ENCODE measurements around the gene MARCHF2.
"Not testable (repeated sequence)": the region's sequence is repeated elsewhere in the genome, so short reads cannot be mapped to it uniquely, and the experiment has no call there.

MARCHF2 gene

GRCh38 chr19:8376373-8376974 lies 36.6 kb upstream of the MARCHF2 start:
- not testable (repeated sequence) for H3K27me3 ChIP-seq (ENCODE audit: control insufficient read depth in 1 of 2, insufficient read depth in 2 of 2, low read length in 2 of 2); H3K9me3 ChIP-seq (ENCODE audit: low read length); H3K27ac ChIP-seq (ENCODE audit: low read depth, low read length); H3K4me1 ChIP-seq (ENCODE audit: insufficient read depth, low read length); H3K36me3 ChIP-seq (ENCODE audit: insufficient read depth, low read length); H3K9ac ChIP-seq (ENCODE audit: low read length); H3K4me3 ChIP-seq (ENCODE audit: low read depth in 1 of 2, low read length in 2 of 2)

- Histone ChIP-seq H3K27me3 (ENCODE audit: control insufficient read depth in 1 of 2, insufficient read depth in 2 of 2, low read length in 2 of 2) (no peaks in the 10 kb centered on the region), H3K36me3 (ENCODE audit: insufficient read depth, low read length) (peaks cover 7% of the 10 kb centered on the region), H3K9ac (ENCODE audit: low read length) (no peak overlapping the region), H3K27ac (ENCODE audit: low read depth, low read length) (no peak overlapping the region), H3K4me1 (ENCODE audit: insufficient read depth, low read length) (no peaks in the 10 kb centered on the region), H3K4me3 (ENCODE audit: low read depth in 1 of 2, low read length in 2 of 2) (no peak overlapping the region), H3K9me3 (ENCODE audit: low read length) (no peaks in the 10 kb centered on the region)
These were observed 35.5 kb upstream of the MARCHF2 start for GRCh38 chr19:8377598-8377997.

- not testable (repeated sequence) for H3K4me1 ChIP-seq (ENCODE audit: insufficient read depth, low read length); H3K9me3 ChIP-seq (ENCODE audit: low read length); H3K36me3 ChIP-seq (ENCODE audit: insufficient read depth, low read length); H3K27ac ChIP-seq (ENCODE audit: low read depth, low read length); H3K27me3 ChIP-seq (ENCODE audit: control insufficient read depth in 1 of 2, insufficient read depth in 2 of 2, low read length in 2 of 2); H3K4me3 ChIP-seq (ENCODE audit: low read depth in 1 of 2, low read length in 2 of 2); H3K9ac ChIP-seq (ENCODE audit: low read length)
These were observed 33.8 kb upstream of the MARCHF2 start for GRCh38 chr19:8379156-8379891.

GRCh38 chr19:8384569-8384968 lies 28.5 kb upstream of the MARCHF2 start:
- not testable (repeated sequence) for H3K27me3 ChIP-seq (ENCODE audit: control insufficient read depth in 1 of 2, insufficient read depth in 2 of 2, low read length in 2 of 2); H3K9me3 ChIP-seq (ENCODE audit: low read length); H3K9ac ChIP-seq (ENCODE audit: low read length); H3K4me3 ChIP-seq (ENCODE audit: low read depth in 1 of 2, low read length in 2 of 2); H3K36me3 ChIP-seq (ENCODE audit: insufficient read depth, low read length); H3K4me1 ChIP-seq (ENCODE audit: insufficient read depth, low read length); H3K27ac ChIP-seq (ENCODE audit: low read depth, low read length)

GRCh38 chr19:8385103-8385502 lies 28.0 kb upstream of the MARCHF2 start:
- H3K9me3 ChIP-seq (ENCODE audit: low read length); H3K27me3 ChIP-seq (ENCODE audit: control insufficient read depth in 1 of 2, insufficient read depth in 2 of 2, low read length in 2 of 2); H3K9ac ChIP-seq (ENCODE audit: low read length); H3K36me3 ChIP-seq (ENCODE audit: insufficient read depth, low read length); H3K27ac ChIP-seq (ENCODE audit: low read depth, low read length); H3K4me1 ChIP-seq (ENCODE audit: insufficient read depth, low read length); H3K4me3 ChIP-seq (ENCODE audit: low read depth in 1 of 2, low read length in 2 of 2): not testable (repeated sequence)

- not testable (repeated sequence) for H3K9me3 ChIP-seq (ENCODE audit: low read length); H3K27ac ChIP-seq (ENCODE audit: low read depth, low read length); H3K4me1 ChIP-seq (ENCODE audit: insufficient read depth, low read length); H3K27me3 ChIP-seq (ENCODE audit: control insufficient read depth in 1 of 2, insufficient read depth in 2 of 2, low read length in 2 of 2); H3K4me3 ChIP-seq (ENCODE audit: low read depth in 1 of 2, low read length in 2 of 2); H3K9ac ChIP-seq (ENCODE audit: low read length); H3K36me3 ChIP-seq (ENCODE audit: insufficient read depth, low read length)
These were observed 27.5 kb upstream of the MARCHF2 start for GRCh38 chr19:8385566-8385965.

GRCh38 chr19:8386419-8386818 lies 26.7 kb upstream of the MARCHF2 start:
- H3K4me1 ChIP-seq (ENCODE audit: insufficient read depth, low read length): peaks cover 13% of the 10 kb centered on the region
- not testable (repeated sequence) for H3K4me3 ChIP-seq (ENCODE audit: low read depth in 1 of 2, low read length in 2 of 2); H3K27me3 ChIP-seq (ENCODE audit: control insufficient read depth in 1 of 2, insufficient read depth in 2 of 2, low read length in 2 of 2); H3K27ac ChIP-seq (ENCODE audit: low read depth, low read length); H3K9me3 ChIP-seq (ENCODE audit: low read length); H3K36me3 ChIP-seq (ENCODE audit: insufficient read depth, low read length); H3K9ac ChIP-seq (ENCODE audit: low read length)

GRCh38 chr19:8386990-8387389 lies 26.1 kb upstream of the MARCHF2 start:
- Histone ChIP-seq H3K36me3 (ENCODE audit: insufficient read depth, low read length) (no peaks in the 10 kb centered on the region), H3K27me3 (ENCODE audit: control insufficient read depth in 1 of 2, insufficient read depth in 2 of 2, low read length in 2 of 2) (no peaks in the 10 kb centered on the region), H3K4me1 (ENCODE audit: insufficient read depth, low read length) (peaks cover 18% of the 10 kb centered on the region)

GRCh38 chr19:8387688-8388611 lies 25.2 kb upstream of the MARCHF2 start:
- Histone ChIP-seq H3K9me3 (ENCODE audit: low read length) (no peaks in the 10 kb centered on the region), H3K9ac (ENCODE audit: low read length) (no peak overlapping the region), H3K4me3 (ENCODE audit: low read depth in 1 of 2, low read length in 2 of 2) (no peak overlapping the region), H3K27me3 (ENCODE audit: control insufficient read depth in 1 of 2, insufficient read depth in 2 of 2, low read length in 2 of 2) (no peaks in the 10 kb centered on the region), H3K4me1 (ENCODE audit: insufficient read depth, low read length) (peaks cover 28% of the 10 kb centered on the region), H3K27ac (ENCODE audit: low read depth, low read length) (no peak overlapping the region), H3K36me3 (ENCODE audit: insufficient read depth, low read length) (no peaks in the 10 kb centered on the region)

More at GRCh38 chr19:8386990-8387389, 26.1 kb upstream of the MARCHF2 start:
- Histone ChIP-seq H3K4me3 (ENCODE audit: low read depth in 1 of 2, low read length in 2 of 2) (no peak overlapping the region), H3K9me3 (ENCODE audit: low read length) (no peaks in the 10 kb centered on the region), H3K27ac (ENCODE audit: low read depth, low read length) (no peak overlapping the region), H3K9ac (ENCODE audit: low read length) (no peak overlapping the region)

- H3K27ac ChIP-seq (ENCODE audit: low read depth, low read length): no peak overlapping the region
- no peaks in the 10 kb centered on the region for H3K9me3 ChIP-seq (ENCODE audit: low read length)
- H3K4me3 ChIP-seq (ENCODE audit: low read depth in 1 of 2, low read length in 2 of 2): no peak overlapping the region
- H3K9ac ChIP-seq (ENCODE audit: low read length): no peak overlapping the region
- H3K36me3 ChIP-seq (ENCODE audit: insufficient read depth, low read length): no peaks in the 10 kb centered on the region
- peaks cover 34% of the 10 kb centered on the region for H3K4me1 ChIP-seq (ENCODE audit: insufficient read depth, low read length)
- no peaks in the 10 kb centered on the region for H3K27me3 ChIP-seq (ENCODE audit: control insufficient read depth in 1 of 2, insufficient read depth in 2 of 2, low read length in 2 of 2)
These were observed 24.5 kb upstream of the MARCHF2 start for GRCh38 chr19:8388612-8388958.

GRCh38 chr19:8389891-8390616 lies 23.1 kb upstream of the MARCHF2 start, which contains the start of gene RAB11B:
Gene RAB11B, plus strand, starts transcription at chr19:8390360. Its CDS starts 57 bp downstream, at chr19:8390417.
- Histone ChIP-seq H3K9me3 (ENCODE audit: low read length) (no peaks in the 10 kb centered on the region), H3K4me1 (ENCODE audit: insufficient read depth, low read length) (peaks cover 48% of the 10 kb centered on the region), H3K27ac (ENCODE audit: low read depth, low read length) (peak within 1 kb of the TSS; percentile 96), H3K27me3 (ENCODE audit: control insufficient read depth in 1 of 2, insufficient read depth in 2 of 2, low read length in 2 of 2) (no peaks in the 10 kb centered on the region), H3K36me3 (ENCODE audit: insufficient read depth, low read length) (no peaks in the 10 kb centered on the region), H3K4me3 (ENCODE audit: low read depth in 1 of 2, low read length in 2 of 2) (peak within 1 kb of the TSS; percentile 70 to 100), H3K9ac (ENCODE audit: low read length) (peak within 1 kb of the TSS; percentile 82)
